ENCODE results near the gene ABO.

The ABO gene

GRCh38 chr9:133249337-133249736, 25.7 kb downstream of the ABO start:
- Histone ChIP-seq H3F3A (ENCODE audit: control insufficient read depth, insufficient read depth) (no peaks in the 10 kb centered on the region), H3K4me1 (ENCODE audit: control insufficient read depth, low read length) (no peaks in the 10 kb centered on the region), H3K9me2 (replicated peaks; ENCODE audit: control insufficient read depth, low read length) (no peaks in the 10 kb centered on the region), H3K27ac (ENCODE audit: low read depth, low read length) (no peak overlapping the region), H3K27me3 (ENCODE audit: control insufficient read depth, low read length) (peaks cover 20% of the 10 kb centered on the region), H3K36me3 (ENCODE audit: control insufficient read depth, low read length) (no peaks in the 10 kb centered on the region), H4K20me1 (ENCODE audit: control insufficient read depth, insufficient read depth, low read depth, low read length) (no peaks in the 10 kb centered on the region), H3K9me3 (ENCODE audit: control insufficient read depth, insufficient read depth, low read length) (no peaks in the 10 kb centered on the region), H3K79me2 (ENCODE audit: control insufficient read depth, low read length) (no peaks in the 10 kb centered on the region), H3K4me2 (ENCODE audit: low read length) (no peak overlapping the region), H3K4me3 (ENCODE audit: low read length) (no peak overlapping the region)
- TF ChIP-seq EZH2phosphoT487 (IDR thresholded peaks at IDR 0.05; ENCODE audit: borderline replicate concordance, low read length) (no peak), CTCF (IDR thresholded peaks at IDR 0.05; ENCODE audit: low read depth, low read length, poor library complexity, severe bottlenecking) (no peak)

GRCh38 chr9:133248726-133249295, 26.2 kb downstream of the ABO start:
- Histone ChIP-seq H3K4me3 (ENCODE audit: low read length) (no peak overlapping the region), H3K27me3 (ENCODE audit: control insufficient read depth, low read length) (peaks cover 20% of the 10 kb centered on the region), H3F3A (ENCODE audit: control insufficient read depth, insufficient read depth) (no peaks in the 10 kb centered on the region), H4K20me1 (ENCODE audit: control insufficient read depth, insufficient read depth, low read depth, low read length) (no peaks in the 10 kb centered on the region), H3K79me2 (ENCODE audit: control insufficient read depth, low read length) (no peaks in the 10 kb centered on the region), H3K9me2 (replicated peaks; ENCODE audit: control insufficient read depth, low read length) (no peaks in the 10 kb centered on the region), H3K27ac (ENCODE audit: low read depth, low read length) (no peak overlapping the region), H3K36me3 (ENCODE audit: control insufficient read depth, low read length) (no peaks in the 10 kb centered on the region), H3K9me3 (ENCODE audit: control insufficient read depth, insufficient read depth, low read length) (no peaks in the 10 kb centered on the region), H3K4me2 (ENCODE audit: low read length) (no peak overlapping the region), H3K4me1 (ENCODE audit: control insufficient read depth, low read length) (no peaks in the 10 kb centered on the region)
- TF ChIP-seq EZH2phosphoT487 (IDR thresholded peaks at IDR 0.05; ENCODE audit: borderline replicate concordance, low read length), result no peak
- TF ChIP-seq CTCF (IDR thresholded peaks at IDR 0.05; ENCODE audit: low read depth, low read length, poor library complexity, severe bottlenecking), result no peak

GRCh38 chr9:133247632-133248031, 27.4 kb downstream of the ABO start:
- Histone ChIP-seq H3K27me3 (ENCODE audit: control insufficient read depth, low read length) (peaks cover 13% of the 10 kb centered on the region), H4K20me1 (ENCODE audit: control insufficient read depth, insufficient read depth, low read depth, low read length) (no peaks in the 10 kb centered on the region), H3K36me3 (ENCODE audit: control insufficient read depth, low read length) (no peaks in the 10 kb centered on the region), H3K9me2 (replicated peaks; ENCODE audit: control insufficient read depth, low read length) (no peaks in the 10 kb centered on the region), H3K4me1 (ENCODE audit: control insufficient read depth, low read length) (no peaks in the 10 kb centered on the region), H3F3A (ENCODE audit: control insufficient read depth, insufficient read depth) (no peaks in the 10 kb centered on the region), H3K27ac (ENCODE audit: low read depth, low read length) (no peak overlapping the region), H3K4me2 (ENCODE audit: low read length) (no peak overlapping the region), H3K79me2 (ENCODE audit: control insufficient read depth, low read length) (no peaks in the 10 kb centered on the region), H3K4me3 (ENCODE audit: low read length) (no peak overlapping the region), H3K9me3 (ENCODE audit: control insufficient read depth, insufficient read depth, low read length) (no peaks in the 10 kb centered on the region)
- TF ChIP-seq CTCF (IDR thresholded peaks at IDR 0.05; ENCODE audit: low read depth, low read length, poor library complexity, severe bottlenecking), result no peak
- no peak for TF ChIP-seq EZH2phosphoT487 (IDR thresholded peaks at IDR 0.05; ENCODE audit: borderline replicate concordance, low read length)

All from DOHH2 (cell line).